GM12864 (cell line): ENCODE results near the gene TTC39C.

Experiments
- DNase-seq: peaks from one replicate; pipeline ENCODE4 v3.0.0-alpha.2; 2011; ENCODE audit warnings: low read depth
- H3K4me3 ChIP-seq: 2 replicates; pipeline ENCODE4 v1.5.1; 2011; ENCODE audit warnings: mild to moderate bottlenecking, low read depth, low read length, control low read depth
- TF ChIP-seq, protein P1 (sequence below): IDR thresholded peaks from 2 replicates; pipeline ENCODE4 v1.5.1; 2011; ENCODE audit warnings: low read depth, mild to moderate bottlenecking, moderate library complexity, low read length, control low read depth, inconsistent platforms; ENCODE audit errors: missing control alignments

Gene TTC39C

DNA sequence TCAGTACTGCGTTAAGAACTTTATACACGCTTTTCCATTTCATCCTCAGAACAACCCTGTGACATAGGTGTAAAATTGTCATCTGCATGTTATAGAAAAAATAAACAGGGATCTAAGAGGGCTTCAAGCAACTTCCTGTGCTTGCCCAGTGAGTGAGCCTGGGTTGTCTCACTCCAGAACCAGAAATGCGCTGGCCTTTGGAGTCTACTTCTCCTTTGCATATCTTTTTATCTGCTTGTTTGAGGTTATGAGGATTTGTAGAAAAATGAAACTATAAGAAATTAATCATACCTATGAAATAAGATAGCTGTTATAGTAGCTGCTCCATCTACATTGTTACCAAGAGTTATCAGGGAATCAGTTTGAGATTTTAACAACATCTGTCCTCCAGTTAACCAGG lies 69.0 kb downstream of the TTC39C start:
- TF ChIP-seq, protein P1, sequence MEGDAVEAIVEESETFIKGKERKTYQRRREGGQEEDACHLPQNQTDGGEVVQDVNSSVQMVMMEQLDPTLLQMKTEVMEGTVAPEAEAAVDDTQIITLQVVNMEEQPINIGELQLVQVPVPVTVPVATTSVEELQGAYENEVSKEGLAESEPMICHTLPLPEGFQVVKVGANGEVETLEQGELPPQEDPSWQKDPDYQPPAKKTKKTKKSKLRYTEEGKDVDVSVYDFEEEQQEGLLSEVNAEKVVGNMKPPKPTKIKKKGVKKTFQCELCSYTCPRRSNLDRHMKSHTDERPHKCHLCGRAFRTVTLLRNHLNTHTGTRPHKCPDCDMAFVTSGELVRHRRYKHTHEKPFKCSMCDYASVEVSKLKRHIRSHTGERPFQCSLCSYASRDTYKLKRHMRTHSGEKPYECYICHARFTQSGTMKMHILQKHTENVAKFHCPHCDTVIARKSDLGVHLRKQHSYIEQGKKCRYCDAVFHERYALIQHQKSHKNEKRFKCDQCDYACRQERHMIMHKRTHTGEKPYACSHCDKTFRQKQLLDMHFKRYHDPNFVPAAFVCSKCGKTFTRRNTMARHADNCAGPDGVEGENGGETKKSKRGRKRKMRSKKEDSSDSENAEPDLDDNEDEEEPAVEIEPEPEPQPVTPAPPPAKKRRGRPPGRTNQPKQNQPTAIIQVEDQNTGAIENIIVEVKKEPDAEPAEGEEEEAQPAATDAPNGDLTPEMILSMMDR = no peak
- no peak for DNase-seq
- no peak overlapping the region for H3K4me3 ChIP-seq

DNA sequence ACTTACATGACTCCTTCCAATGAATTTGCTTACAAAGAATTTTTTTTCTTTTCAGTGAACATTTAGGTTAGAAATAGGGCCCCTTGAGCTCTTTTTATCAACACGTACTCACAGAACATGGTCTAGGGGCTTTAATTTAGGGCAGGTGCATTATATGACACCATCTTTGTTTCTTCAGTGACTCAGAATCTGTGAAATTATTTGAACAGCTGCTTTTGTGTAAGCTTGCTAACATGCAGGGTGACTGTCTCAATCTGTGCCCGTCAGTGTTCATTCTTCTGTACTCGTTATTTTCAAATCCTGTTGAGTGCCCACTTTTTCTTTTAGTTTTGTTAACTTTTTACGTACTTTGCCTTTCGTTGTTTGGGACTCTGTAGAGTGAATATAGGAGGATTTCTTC lies 71.5 kb downstream of the TTC39C start:
- DNase-seq = no peak
- H3K4me3 ChIP-seq = no peak overlapping the region
- TF ChIP-seq, protein P1 = no peak

DNA sequence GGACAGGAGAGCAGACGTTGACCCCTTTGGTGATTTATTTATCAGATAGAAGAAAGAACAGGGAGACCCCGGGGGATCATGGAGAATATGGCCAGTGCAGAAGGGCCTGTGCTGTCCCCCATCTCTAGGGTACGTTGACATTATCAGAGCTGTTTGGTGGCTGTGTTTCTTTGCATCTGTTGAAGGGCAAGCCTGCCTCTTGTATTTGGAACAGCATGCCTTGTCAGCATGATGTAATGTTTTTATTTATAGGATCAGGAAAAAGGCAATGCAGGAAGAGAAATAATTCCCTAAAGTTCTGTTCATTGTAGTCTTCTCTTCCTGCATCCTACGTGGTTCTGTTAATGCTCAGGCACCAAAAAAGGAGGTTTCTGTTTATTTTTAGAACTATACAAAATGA lies 74.5 kb downstream of the TTC39C start:
- TF ChIP-seq, protein P1 = no peak
- no peak overlapping the region for H3K4me3 ChIP-seq
- no peak for DNase-seq

DNA sequence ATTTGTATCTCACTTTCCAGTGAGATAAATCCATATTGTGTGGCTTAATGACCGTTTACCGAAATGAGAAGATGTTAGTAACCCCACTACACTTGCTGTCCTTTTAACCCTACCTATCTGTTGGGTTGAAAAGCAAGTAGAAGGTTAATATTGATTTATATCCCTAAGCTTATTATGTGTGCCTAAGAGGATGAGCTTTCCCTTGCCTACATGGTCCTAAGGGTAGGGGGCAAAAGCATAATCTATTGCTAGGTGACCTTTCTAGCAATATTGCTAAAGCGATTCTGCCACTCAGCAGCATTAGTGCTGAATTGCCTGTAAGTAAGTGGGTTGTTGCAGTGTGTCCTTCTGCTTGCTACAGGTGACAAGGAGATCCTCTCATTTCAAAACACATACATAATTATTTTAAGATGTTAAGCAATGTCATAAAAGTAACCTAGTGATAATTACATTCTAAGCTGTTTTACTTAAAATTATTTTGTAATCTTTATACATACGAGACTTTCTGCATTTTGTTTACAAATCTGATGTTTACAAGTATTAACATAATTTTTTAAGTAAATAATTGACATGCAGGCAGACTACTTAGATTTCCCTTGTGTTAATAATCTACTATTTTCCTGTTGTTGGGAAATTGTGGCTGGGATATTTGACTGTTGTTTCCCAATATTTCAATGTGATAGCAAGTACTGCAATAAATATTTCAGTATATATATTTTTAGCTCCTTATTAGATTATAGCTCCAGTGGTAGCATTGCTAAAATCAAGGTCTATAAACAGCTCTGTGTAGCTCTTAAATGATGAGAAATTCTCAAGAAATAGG lies 75.2 kb downstream of the TTC39C start:
- no peak overlapping the region for H3K4me3 ChIP-seq
- TF ChIP-seq, protein P1 = no peak
- no peak for DNase-seq

DNA sequence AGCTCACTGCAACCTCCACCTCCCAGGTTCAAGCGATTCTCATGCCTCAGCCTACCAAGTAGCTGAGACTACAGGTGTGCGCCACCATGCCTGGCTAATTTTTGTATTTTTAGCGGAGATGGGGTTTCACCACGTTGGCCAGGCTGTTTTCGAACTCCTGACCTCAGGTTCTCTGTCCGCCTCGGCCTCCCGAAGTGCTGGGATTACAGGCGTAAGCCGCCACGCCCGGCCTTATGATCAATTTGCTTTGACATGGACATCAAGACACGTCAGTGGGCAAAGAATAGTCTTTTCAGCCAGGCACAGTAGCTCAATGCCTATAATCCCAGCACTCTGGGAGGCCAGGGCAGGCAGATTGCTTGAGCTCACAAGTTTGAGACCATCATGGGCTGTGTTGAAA lies 76.3 kb downstream of the TTC39C start:
- no peak overlapping the region for H3K4me3 ChIP-seq
- TF ChIP-seq, protein P1 = no peak
- no peak for DNase-seq

DNA sequence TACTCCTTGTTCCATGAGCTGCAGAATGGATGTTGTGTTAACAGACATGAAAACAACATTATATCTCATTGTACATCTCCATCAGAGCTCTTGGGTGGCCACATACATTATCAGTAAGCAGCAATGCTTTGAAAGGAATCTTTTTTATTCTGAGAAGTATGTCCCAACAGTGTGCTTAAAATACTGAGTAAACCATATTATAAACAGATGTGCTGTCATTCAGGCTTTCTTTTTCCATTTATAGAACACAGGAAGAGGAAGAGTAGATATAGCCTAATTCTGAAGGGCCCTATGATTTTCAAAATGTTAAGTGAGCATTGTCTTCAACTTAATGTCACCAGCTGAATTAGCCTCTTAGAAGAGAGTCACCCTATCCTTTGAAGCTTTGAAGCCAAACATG lies 80.0 kb downstream of the TTC39C start:
- no peak for DNase-seq
- no peak overlapping the region for H3K4me3 ChIP-seq
- TF ChIP-seq, protein P1 = no peak

DNA sequence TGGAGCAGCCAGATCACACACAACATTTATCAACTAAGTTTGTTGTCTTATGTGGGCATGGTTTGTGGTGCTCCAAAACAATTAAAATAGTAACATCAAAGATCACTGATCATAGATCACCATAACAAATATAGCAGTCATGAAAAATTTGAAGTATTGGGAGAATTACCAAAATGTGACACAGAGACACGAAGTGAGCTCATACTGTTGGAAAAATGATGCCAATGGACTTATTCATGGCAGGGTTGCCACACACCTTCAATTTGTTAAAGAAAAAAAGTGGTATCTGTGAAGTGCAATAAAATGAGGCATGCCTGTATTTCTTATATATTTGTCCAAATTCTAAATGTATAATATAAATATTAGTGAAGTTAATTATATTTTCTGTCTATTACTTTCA lies 81.4 kb downstream of the TTC39C start:
- DNase-seq = no peak
- TF ChIP-seq, protein P1 = no peak
- no peak overlapping the region for H3K4me3 ChIP-seq
